ENCODE measurements around the gene DDX42.
"Not testable (repeated sequence)": the region's sequence is repeated elsewhere in the genome, so short reads cannot be mapped to it uniquely, and the experiment has no call there.

Gene DDX42

DNA sequence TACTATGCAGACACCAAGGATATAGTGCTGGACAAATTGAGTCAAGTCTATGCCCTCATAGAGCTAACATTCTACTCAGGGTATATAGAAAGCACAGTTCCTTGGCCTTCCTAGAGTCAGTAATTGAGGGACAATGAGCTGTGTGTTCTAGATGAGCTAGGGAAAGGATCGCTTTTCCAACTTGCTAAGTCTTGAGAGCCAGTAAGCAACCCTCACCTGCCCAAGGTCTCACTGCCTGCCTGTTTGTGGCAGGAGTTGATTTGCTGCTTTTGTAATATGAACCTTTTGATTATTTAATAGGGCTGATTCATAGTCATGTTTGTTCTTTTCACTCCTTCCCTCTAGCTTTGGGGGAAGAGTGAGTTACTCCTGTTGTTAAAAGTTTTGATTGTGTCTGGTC is 6.5 kb downstream of the DDX42 start:
- DNase-seq = no peak

DNA sequence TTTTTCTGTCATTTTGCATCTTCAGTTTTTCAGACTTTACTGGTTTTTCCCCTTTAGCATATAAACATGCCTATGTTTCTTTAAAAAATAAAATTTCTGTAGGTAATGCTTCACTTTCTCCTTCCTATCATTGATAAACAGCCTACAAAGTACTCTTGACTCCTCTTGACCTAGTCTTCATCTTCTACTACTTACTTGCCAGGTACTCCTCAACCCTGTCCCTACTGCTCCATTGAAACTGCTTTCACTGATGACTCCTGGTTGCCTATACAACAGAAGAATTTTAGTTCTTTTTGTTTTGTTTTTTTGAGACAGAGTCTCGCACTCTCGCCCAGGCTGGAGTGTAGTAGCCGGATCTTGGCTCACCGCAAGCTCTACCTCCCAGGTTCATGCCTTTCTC is 7.0 kb downstream of the DDX42 start:
- no peak for DNase-seq

DNA sequence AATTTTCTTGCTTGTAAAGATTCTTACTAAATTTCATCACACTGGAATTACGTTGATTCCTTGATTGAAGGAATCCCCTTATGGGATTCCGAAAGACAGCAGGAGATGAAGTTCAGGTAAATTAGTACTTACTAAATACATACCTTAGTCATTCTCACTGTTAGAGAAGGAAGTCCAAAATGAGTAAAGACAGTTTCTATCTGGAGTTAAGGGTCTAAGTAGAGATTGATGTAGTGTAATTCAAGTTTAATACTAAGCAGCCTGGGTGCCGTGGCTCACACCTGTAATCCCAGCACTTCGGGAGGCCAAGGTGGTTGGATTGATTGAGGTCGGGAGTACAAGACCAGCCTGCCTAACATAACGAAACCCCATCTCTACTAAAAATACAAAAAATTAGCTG is 9.6 kb downstream of the DDX42 start:
- no peak for DNase-seq

DNA sequence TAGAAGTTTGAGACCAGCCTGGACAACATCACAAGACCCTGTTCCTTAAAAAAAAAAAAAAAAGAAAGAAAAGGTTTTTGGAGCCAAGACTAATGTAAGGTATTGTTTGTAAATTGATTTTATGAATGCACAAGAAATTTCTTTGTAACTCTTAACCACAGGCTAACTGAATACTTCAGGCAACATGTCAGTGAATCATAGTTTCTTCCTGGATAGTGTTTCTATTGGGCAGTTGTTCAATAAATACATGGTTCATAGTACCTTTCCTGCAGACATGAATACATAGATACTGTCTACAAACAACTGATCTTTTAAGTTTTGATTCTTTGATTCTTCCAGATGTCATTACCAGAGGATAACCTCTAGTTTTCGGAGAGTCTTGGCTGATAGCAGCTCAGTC is 11.6 kb downstream of the DDX42 start:
- DNase-seq = no peak

DNA sequence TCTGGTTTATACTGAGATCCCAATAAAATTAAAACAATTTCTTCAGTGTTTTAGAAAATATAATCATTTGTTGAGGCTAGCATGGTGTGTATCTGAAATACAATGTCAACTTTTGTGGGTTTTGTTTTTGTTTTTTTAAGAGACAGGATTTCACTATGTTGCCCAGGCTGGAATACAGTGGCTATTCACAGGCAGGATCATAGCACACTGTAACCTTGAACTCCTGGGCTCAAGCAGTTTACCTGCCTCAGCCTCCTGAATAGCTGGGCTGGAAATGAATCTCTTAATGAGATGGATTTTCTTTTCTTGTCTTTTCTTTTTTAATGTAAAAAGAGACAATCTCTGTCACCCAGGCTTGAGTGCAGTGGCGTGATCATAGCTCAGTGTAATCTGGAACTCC is 12.1 kb downstream of the DDX42 start:
- no peak for DNase-seq

DNA sequence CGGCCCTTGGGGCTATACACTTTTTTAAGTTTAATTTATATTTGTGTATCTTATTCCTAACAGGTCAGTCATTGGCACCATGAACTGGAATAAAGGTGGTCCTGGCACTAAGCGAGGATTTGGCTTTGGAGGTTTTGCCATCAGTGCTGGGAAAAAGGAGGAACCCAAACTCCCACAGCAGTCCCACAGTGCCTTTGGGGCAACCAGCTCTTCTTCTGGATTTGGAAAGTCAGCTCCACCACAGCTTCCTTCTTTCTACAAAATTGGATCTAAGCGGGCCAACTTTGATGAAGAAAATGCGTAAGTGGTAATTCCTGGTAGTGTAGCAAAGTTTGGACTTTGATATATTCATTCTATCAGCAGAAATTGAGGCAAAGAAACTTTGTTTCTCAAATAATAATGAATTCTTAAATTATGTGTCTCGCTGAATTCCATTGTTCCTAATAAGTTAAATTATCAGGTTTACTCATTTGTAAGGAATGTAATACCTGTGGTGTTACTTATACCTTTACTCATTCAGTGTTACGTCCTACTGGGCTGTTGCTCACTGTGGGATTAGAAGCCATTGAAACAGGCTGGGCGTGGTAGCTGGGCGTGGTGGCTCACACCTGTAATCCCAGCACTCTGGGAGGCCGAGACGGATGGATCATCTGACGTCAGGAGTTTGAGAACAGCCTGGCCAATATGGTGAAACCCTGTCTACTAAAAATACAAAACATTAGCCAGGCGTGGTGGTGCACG is 13.2 kb downstream of the DDX42 start:
- no peak for DNase-seq

DNA sequence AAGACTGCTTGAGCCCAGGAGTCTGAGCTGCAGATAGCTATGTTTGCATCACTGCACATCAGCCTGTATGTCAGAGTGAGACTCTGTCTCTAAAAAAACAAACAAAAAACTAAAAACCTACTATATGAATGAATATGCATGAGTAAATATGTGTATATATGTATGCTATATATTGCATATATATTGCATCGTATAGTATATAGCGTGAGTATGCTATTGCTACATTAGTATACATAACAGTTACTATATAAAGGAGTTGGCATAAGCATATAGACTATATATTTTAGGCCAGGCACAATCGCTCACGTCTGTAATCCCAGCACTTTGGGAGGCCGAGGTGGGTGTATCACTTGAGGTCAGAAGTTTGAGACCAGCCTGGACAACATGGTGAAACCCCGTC is 16.1 kb downstream of the DDX42 start:
- DNase-seq = no peak

DNA sequence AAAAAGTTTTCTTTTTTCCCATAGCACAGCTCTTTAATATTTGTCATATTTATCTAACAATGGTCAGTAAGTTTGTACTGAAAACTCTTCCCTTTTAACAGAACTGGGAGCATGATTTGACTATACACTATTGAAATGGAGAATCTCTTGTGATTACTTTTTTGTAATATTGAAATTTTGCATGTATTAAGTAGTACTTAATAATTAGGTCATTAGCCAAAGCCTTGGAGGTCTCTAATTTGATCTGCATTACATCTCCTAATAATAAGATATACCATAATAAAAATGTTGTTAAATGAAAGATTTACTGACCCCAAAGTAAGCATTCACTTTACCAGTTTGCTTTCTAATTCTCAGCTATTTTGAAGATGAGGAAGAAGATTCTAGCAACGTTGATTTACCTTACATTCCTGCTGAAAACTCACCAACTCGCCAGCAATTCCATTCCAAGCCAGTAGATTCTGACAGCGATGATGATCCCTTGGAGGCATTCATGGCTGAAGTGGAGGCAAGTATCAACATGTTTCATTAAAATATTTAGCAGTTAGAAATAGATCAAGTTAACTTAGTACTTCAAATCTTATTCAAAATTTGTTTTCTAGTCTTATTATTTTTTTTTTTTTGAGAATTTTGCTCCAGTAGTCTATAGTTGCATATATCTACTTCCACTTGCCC is 18.2 kb downstream of the DDX42 start:
- no peak for DNase-seq

DNA sequence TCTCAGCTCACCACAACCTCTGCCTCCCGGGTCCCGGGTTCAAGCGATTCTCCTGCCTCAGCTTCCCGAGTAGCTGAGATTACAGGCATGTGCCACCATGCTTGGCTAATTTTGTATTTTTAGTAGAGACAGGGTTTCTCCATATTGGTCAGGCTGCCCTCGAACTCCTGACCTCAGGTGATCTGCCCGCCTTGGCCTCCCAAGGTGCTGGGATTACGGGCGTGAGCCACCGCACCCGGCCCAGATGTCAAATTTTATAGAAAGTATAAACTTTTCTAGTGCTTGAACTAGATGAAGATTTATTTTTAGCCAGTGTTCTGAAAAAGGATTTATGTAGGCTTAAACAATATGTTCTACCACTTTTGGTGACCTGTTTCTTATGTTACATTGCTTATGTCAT is 22.4 kb downstream of the DDX42 start:
- DNase-seq = not testable (repeated sequence)

DNA sequence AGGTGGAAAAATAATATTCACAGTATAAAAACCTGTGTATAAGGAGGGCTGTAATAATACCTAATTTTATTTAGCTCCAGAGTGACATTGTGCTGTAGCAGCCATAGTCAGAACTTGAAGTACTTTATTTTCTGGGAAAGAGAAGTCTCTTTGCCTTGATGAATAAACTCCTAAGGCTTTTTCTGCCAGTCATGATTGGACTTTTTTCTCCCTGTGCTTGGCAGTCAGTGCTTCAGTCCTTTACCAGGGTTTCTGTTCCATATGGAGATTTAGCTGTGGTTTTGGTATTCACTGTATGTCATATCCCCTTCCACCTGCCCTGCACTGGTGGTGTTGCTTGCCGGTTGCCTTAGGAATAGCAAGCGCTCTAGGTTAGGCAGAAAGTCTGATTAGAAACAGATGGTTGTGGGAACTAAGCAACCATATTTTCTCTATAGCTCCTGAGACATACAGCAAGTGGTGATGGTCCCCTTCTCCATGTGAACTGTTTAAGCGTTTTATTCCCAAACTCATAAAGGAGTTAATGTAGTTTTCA is 24.7 kb downstream of the DDX42 start:
- no peak for DNase-seq

DNA sequence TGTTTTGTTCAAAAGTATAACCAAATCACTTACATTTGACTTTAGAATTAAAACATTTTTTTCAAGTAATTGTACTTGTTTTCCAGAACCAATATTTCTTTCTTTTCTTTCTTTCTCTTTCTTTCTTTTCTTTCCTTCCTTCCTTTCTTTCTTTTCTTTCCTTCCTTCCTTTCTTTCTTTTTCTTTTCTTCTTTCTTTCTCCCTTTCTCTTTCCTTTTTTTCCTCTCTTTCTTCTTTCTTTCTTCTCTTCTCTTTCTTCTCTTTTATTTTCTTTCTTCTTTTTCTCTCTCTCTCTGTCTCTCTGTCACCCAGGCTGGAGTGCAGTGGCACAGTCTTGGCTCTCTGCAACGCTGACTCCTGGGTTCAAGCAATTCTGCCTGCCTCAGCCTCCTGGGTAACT is 26.8 kb downstream of the DDX42 start:
- DNase-seq = no peak

DNA sequence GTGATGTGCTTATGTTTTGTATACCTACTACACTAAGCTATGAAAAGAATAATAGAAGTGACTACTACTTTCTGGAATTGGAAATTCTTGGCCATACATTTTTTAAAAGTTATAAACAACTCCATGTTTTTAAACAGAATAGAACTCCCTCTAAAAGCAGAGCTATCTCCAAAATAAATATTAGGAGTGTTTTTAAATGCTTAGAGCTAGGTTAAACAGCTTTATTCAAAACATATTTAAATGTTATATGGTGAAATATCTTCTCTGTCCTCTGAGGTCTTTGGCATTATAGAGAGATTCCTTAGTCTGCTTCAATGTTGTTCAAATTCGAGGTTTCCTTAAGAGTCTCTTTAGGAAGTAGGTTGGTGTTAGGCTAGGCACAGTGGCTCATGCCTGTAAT is 30.4 kb downstream of the DDX42 start:
- no peak for DNase-seq

DNA sequence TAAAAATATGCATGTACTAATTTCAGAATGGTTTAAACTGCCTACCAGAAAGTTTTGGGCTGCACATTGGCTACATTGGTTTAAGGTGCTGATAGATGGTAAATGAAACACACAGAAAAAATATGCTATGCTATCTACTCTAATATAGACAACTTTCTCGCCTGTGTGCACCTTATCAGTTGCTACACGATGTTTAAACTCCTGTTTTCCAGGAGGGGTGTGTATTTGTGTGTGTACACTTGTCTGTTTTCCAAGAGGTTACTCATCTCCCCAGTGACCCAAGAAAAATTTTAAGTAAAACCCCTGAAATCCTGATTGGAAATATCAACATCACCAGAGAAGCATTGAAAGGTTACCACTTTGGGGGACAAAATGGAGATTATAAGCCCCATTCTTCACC is 31.6 kb downstream of the DDX42 start:
- DNase-seq = no peak

DNA sequence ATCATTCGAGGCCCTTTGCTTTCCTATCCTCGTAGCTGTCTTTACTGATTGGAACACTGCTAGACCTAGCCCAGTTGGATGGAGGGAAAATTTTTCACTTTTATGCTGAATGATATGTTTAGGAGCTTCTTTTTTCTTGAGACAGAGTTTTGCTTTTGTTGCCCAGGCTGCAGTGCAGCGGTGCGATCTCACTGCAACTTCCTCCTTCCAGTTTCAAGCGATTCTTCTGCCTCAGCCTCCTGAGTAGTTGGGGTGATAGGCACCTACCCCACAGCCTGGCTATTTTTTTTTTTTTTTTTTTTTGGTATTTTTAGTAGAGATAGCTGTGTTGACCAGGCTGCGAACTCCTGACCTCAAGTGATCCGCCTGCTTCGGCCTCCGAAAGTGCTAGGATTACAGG is 36.0 kb downstream of the DDX42 start:
- DNase-seq = no peak

DNA sequence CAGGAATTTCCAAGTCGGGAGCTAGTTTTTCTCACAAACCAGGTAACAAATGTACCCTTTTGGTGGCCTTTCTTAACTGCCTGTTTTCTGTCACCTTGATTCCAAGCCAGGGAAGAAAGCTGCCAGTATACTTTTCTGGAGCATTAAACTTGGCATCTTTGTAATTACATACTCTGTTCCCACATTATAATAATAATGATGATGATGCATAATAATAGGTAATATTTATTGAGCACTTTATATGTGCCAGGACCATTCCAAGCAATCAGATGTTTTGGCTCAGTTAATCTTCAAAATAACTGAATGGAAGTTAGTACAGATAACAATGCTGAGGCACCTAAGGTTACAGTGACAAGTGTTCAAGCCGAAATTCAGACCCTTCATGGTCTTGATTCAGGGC is 42.2 kb downstream of the DDX42 start:
- DNase-seq = no peak

DNA sequence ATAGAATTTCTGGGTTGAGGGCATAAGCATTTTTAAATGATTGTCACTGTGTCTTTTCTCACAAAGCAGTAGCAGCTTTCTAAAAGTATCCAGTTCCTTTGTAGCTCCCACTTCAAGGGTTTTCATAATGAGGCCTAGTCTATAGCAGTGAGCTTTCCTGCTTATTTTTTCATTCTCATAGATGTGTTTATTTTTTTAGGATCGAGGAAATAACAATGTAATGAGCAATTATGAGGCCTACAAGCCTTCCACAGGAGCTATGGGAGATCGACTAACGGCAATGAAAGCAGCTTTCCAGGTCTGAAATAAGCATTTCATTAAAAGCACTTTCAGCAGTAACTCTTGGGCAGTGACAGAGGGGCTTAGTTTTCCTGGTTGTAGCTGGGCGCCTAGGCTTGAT is 42.7 kb downstream of the DDX42 start:
- DNase-seq = no peak

DNA sequence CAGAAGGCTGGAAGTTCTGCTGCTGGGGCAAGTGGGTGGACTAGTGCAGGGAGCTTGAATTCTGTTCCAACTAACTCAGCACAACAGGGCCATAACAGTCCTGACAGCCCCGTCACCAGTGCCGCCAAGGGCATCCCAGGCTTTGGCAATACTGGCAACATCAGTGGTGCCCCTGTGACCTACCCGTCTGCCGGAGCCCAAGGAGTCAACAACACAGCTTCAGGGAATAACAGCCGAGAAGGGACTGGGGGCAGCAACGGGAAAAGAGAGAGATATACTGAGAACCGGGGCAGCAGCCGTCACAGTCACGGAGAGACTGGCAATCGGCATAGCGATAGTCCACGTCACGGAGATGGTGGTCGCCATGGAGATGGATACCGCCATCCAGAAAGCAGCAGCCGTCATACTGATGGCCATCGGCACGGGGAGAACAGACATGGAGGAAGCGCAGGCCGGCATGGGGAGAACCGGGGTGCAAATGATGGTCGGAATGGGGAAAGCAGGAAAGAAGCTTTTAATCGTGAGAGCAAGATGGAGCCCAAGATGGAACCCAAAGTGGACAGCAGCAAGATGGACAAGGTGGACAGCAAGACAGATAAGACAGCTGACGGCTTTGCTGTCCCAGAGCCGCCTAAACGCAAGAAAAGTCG is 43.9 kb downstream of the DDX42 start:
- DNase-seq = no peak

DNA sequence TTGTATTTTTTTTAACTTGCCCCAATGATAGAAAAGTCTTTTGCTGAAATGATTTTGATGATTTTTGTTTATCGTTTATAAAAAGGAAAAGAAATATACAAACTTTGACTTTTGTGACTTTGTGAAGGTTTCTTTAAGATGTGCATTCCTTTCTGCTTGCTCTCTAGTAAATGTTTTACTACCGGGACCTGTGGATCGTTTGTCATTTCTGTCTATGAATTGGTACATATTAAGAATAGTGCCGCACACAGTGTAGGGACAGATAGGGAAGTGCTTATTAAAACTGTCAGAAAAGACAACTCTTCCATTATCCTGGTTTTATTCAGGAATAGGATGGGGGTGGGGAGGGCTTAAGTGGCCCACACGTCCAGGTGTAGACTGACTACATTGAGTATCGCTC is 45.2 kb downstream of the DDX42 start:
- DNase-seq = no peak

DNA sequence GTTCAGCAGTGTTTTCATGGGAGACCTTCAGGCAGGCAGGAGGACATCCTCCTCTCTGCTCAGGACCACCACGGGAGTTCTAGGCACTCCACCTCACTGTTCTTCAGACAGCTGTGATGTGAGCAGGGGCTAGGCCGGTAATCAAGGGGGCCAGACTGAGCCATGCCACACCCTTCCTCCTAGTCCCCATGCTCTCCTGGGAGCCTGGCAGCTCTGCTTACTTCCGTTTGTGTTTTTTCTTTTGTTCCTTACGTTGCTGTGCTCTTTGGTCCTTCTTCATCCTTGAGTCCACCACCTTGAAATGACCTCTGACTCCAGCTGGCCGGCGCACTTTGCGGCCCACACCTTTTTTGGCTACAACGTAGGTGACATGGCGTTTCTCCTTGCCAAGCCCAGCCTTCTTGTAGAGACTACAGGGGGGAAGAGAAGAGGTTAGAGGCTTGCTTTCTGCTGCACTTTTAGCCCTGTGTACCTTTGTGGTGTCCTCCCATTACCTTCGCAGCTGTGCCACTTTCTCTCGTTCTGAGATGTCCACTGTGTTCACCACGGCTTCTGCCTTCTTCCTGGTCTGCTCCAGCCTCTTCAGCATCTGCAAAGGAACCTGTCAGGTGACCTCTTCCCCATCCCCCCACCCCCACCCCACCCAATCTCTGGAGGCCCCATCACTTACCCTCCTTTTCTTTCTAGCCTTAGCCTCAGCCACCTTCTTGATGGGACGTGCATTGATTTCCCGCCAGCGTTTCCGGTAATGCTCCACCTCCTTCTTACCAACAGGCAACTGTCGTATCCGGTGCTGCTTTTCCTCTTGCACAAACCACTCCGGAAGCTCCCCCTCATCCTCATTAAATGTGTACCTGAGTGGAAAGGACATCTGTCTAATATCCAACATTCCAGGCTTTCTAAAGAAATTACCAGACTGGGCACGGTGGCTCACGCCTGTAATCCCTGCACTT is 45.9 kb downstream of the DDX42 start:
- no peak for DNase-seq

DNA sequence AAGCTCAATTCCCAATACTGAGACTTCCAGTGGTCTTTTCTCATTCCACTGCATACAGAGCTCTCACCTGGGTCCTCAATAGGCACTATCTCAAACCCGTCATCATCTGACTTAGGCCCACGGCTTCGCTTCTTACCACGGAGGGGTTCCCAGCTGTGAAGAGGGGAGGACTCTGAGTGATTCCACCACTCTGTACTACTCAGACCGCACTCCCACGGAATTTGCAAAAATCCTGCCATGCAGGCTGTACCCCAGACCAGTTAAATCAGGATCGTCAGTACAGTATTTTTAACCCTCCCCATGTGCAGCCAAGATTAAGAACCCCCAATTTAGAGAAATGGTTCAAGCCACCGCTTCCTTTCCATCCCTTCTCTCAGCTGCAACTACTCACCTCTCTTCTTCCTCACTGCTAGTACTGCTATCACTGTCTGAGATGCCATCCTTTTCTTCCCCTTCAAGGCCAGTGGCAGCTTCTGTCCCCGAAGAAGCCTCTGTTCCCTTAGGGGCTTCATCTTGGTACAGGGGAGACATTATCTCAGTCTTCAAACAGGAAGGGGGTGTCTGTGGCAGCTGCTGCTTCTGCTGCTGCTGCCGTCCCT is 47.1 kb downstream of the DDX42 start:
- no peak for DNase-seq

DNA sequence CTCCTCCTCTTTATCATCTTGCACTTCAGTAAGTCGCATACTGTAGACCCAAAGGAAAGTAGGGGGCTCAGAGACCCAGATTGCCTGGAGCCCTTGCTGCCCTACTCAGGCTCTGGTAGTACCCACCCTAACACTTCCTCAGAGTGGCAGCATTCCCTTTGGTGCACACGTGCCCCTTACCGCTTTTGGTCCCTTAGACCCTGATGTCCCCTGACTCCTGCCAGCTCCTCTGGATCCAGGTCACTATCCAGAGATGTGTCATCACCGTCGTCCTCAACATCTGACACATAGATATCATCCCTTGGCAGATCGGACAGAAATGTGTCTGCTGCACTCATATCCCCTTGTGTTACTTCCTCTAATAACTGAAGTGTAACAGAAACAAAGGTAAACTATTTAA is 47.8 kb downstream of the DDX42 start:
- no peak for DNase-seq

DNA sequence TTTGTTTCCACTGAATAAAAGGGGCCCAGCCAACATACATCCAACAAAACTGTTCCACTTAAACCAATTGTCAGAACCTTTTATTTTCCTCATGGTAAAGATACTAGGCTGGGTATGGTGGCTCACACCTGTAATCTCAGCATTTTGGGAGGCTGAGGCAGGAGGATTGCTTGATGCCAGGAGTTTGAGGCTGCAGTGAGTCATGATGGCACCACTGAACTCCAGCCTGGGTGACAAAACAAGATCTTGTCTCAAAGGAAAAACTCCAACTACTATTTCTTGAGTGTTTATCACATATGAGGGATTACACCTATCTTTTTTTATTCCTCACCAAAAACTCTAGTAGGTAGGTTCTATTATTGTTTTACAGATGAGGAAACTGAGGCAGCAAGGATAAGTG is 48.6 kb downstream of the DDX42 start:
- no peak for DNase-seq
